Lower leg skin (tissue), 3 donors: ENCODE results near the gene CCDC57.

Experiments used
- POLR2A ChIP-seq, 2 donors: fragments of 450-650 bp; IDR thresholded peaks; one replicate each; pipeline ENCODE4 v1.6.1; 2016 to 2017; ENCODE audit warnings: antibody characterized with exemption in 2 of 2, mild to moderate bottlenecking in 1 of 2, moderate library complexity in 1 of 2
- TF ChIP-seq, protein P1 (sequence below), 3 donors: fragments of 450-650 bp; IDR thresholded peaks; one replicate each; pipeline ENCODE4 v1.5.1; 2016; ENCODE audit warnings: antibody characterized with exemption in 3 of 3, mild to moderate bottlenecking in 3 of 3, moderate library complexity in 2 of 3

DNA sequence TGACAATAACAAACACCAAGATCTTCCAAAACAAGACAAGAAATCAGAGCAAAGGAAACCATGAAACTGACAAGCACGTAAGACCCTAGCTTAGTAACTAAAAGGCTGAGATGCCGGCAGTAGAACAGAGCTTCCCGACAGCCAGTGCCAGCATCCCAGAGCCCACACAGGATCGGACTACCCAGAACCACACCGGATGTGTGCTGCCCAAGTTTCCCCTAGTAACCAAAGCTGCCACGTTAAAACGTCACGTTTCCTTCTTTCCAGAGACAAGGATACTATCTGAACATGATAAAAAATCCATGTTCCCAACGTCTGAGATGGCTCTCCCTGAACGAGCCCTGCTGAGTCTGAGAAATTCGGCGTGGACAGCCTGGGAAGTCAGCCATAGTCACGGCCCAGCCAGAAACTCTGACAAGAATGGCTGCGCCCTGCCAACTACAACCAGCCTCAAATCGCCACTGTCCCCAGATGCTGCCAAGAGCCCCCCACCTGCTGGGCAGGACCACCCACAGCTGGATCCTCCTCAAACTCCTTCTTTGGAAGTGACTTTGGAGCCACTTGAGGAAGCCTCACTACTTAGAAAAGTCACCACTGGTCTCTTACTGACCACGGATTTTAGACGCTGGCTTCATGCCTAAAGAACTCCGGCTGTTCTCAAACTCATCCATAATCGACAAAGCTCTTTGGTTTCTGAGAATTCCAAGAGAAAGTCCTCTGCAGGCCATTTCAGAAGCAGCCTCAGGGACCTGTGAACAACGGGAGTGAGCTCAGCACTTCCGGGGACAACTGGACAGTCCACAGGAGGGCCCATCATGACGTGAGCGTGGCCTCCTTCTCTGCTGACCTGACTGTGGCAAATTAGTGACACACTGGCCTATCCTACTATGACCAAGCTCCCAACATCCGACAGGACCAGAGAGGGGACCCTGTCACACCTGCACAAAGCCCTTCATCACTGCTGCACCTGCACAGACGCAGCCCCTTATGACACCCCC, 16.7 kb downstream of the CCDC57 start:
- TF ChIP-seq POLR2A (IDR thresholded peaks at IDR 0.05), result no peak
- TF ChIP-seq, protein P1, sequence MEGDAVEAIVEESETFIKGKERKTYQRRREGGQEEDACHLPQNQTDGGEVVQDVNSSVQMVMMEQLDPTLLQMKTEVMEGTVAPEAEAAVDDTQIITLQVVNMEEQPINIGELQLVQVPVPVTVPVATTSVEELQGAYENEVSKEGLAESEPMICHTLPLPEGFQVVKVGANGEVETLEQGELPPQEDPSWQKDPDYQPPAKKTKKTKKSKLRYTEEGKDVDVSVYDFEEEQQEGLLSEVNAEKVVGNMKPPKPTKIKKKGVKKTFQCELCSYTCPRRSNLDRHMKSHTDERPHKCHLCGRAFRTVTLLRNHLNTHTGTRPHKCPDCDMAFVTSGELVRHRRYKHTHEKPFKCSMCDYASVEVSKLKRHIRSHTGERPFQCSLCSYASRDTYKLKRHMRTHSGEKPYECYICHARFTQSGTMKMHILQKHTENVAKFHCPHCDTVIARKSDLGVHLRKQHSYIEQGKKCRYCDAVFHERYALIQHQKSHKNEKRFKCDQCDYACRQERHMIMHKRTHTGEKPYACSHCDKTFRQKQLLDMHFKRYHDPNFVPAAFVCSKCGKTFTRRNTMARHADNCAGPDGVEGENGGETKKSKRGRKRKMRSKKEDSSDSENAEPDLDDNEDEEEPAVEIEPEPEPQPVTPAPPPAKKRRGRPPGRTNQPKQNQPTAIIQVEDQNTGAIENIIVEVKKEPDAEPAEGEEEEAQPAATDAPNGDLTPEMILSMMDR (IDR thresholded peaks at IDR 0.05), result no peak
